Naive thymus-derived CD4-positive, alpha-beta T cell (primary cell): ENCODE results near the gene PLPPR5. TPM values are rescaled to one million over a fixed set of nuclear protein-coding genes. Genes with fewer than 3 reads are reported as not detected.

Experiments used
- ATAC-seq: fragments of 150-1000 bp; cut with Tn5 transposase; 2 replicates; pipeline ENCODE4 v1.10.0; 2021; ENCODE audit warnings: mild to moderate bottlenecking, moderate library complexity
- CTCF ChIA-PET: fragments of 350-600 bp; sonication (Branson Sonifier 250); formaldehyde crosslinking; loops from one replicate; lab custom pipeline; 2021; ENCODE audit warnings: antibody characterized with exemption; lab: Charles Lee
- POLR2A ChIA-PET: fragments of 350-600 bp; sonication (Branson Sonifier 250); formaldehyde crosslinking; loops from one replicate; lab custom pipeline; 2021; ENCODE audit warnings: antibody characterized with exemption, inconsistent platforms; lab: Charles Lee
- DNase-seq, 9 donors: peaks; one replicate each; pipeline versions ENCODE4 v3.0.0 to v3.0.0-alpha.2; 2020 to 2022; ENCODE audit warnings: mixed read lengths in 1 of 9
- H3K27ac ChIP-seq: one replicate; pipeline ENCODE4 v1.7.0; 2013; ENCODE audit warnings: mild to moderate bottlenecking, low read depth, low read length, moderate library complexity
- H3K27me3 ChIP-seq, 2 donors: one replicate each; pipeline ENCODE4 v1.7.0; 2013; ENCODE audit warnings: low read length in 2 of 2, mild to moderate bottlenecking in 2 of 2, moderate library complexity in 2 of 2; ENCODE audit not compliant: control insufficient read depth in 2 of 2, insufficient read depth in 2 of 2
- H3K36me3 ChIP-seq, 3 experiments: 1 replicate in 2 of 3; 2 replicates in 1 of 3; pipeline ENCODE4 v1.7.0; 2013; ENCODE audit warnings: low read length in 3 of 3, mild to moderate bottlenecking in 3 of 3, moderate library complexity in 1 of 3; ENCODE audit not compliant: insufficient read depth in 3 of 3, control insufficient read depth in 2 of 3
- H3K4me1 ChIP-seq, 2 donors: one replicate each; pipeline ENCODE4 v1.7.0; 2013; ENCODE audit warnings: low read length in 2 of 2, mild to moderate bottlenecking in 2 of 2, moderate library complexity in 1 of 2; ENCODE audit not compliant: control insufficient read depth in 2 of 2, insufficient read depth in 2 of 2
- H3K4me3 ChIP-seq: 2 replicates; pipeline ENCODE4 v1.7.0; 2013; ENCODE audit warnings: mild to moderate bottlenecking, low read length
- H3K9me3 ChIP-seq, 3 experiments: 1 replicate in 2 of 3; 2 replicates in 1 of 3; pipeline ENCODE4 v1.7.0; 2013; ENCODE audit warnings: low read length in 3 of 3; ENCODE audit not compliant: control insufficient read depth in 2 of 3
- H3K27ac Mint-ChIP-seq, 9 donors: one replicate each; pipeline ENCODE4 v1.8.0; 2020 to 2022; ENCODE audit warnings: mixed read lengths in 9 of 9, mild to moderate bottlenecking in 8 of 9, moderate library complexity in 5 of 9, inconsistent platforms in 2 of 9
- H3K27me3 Mint-ChIP-seq, 5 donors: one replicate each; pipeline ENCODE4 v1.8.0; 2021 to 2022; ENCODE audit warnings: mixed read lengths in 5 of 5, mild to moderate bottlenecking in 1 of 5
- H3K36me3 Mint-ChIP-seq, 5 donors: one replicate each; pipeline ENCODE4 v1.8.0; 2020 to 2022; ENCODE audit warnings: mixed read lengths in 5 of 5, mild to moderate bottlenecking in 3 of 5, inconsistent platforms in 1 of 5
- H3K4me1 Mint-ChIP-seq, 7 donors: one replicate each; pipeline ENCODE4 v1.8.0; 2020 to 2022; ENCODE audit warnings: mixed read lengths in 7 of 7, mild to moderate bottlenecking in 3 of 7, inconsistent platforms in 1 of 7
- H3K4me3 Mint-ChIP-seq, 10 donors: one replicate each; pipeline ENCODE4 v1.8.0; 2020 to 2022; ENCODE audit warnings: mild to moderate bottlenecking in 10 of 10, mixed read lengths in 10 of 10, moderate library complexity in 6 of 10, inconsistent platforms in 2 of 10
- H3K9me3 Mint-ChIP-seq, 11 donors: one replicate each; pipeline ENCODE4 v1.8.0; 2020 to 2022; ENCODE audit warnings: mixed read lengths in 11 of 11, mild to moderate bottlenecking in 4 of 11, inconsistent platforms in 1 of 11, moderate library complexity in 1 of 11
- intact Hi-C, 2 donors: fragments of 100-400 bp; cut with micrococcal nuclease; formaldehyde crosslinking; loops; one replicate each; pipeline ENCODE4 v1.15.1; 2023
- polyA plus RNA-seq, 2 donors: library from polyadenylated mRNA; unstranded; fragments of 300-500 nt; fragmentation: Illumina TruSeq; gene quantifications; one replicate each; pipeline ENCODE4 v1.2.3, GENCODE V29; 2021
- total RNA-seq, 6 experiments: library from RNA in 5 of 6; stranded (reverse) in 5 of 6; gene quantifications; 1 replicate in 5 of 6; 2 replicates in 1 of 6; pipeline ENCODE4 v1.2.3 and lab custom pipeline; 2021 to 2026

Gene PLPPR5
- total and polyA plus RNA-seq, 7 experiments from 2014 or later = not detected

GRCh38 chr1:98963064-98963758 is 41.5 kb downstream of the PLPPR5 start:
- Mint-ChIP-seq H3K4me1 (peaks cover 0 to 17% (median 9%) of the 10 kb centered on the region in 7 donors), H3K27me3 (peaks cover 0 to 18% (median 0%) of the 10 kb centered on the region in 5 donors), H3K9me3 (peaks cover 0 to 3% (median 0%) of the 10 kb centered on the region in 11 donors), H3K4me3 (no peak overlapping the region), H3K27ac (no peak overlapping the region), H3K36me3 (no peaks in the 10 kb centered on the region)
- Histone ChIP-seq H3K36me3 (no peaks in the 10 kb centered on the region), H3K27me3 (no peaks in the 10 kb centered on the region), H3K4me1 (no peaks in the 10 kb centered on the region), H3K27ac (no peak overlapping the region), H3K9me3 (no peaks in the 10 kb centered on the region), H3K4me3 (no peak overlapping the region)
- no peak for DNase-seq
- intact Hi-C loops = no loop called here
- POLR2A ChIA-PET = no interaction called here
- ATAC-seq = no peak
- CTCF ChIA-PET = interaction anchor here (0.5 kb wide), 1 partner anchor 1319 kb away, joined by 4 read pairs; no protein-coding TSS in a partner anchor

GRCh38 chr1:98962156-98962555 is 42.5 kb downstream of the PLPPR5 start:
- H3K36me3 Mint-ChIP-seq = no peaks in the 10 kb centered on the region
- intact Hi-C loops = no loop called here
- H3K4me1 Mint-ChIP-seq = peaks cover 0 to 19% (median 9%) of the 10 kb centered on the region in 7 donors
- no peak overlapping the region for H3K27ac Mint-ChIP-seq
- Histone ChIP-seq H3K4me3 (no peak overlapping the region), H3K4me1 (no peaks in the 10 kb centered on the region), H3K27me3 (no peaks in the 10 kb centered on the region), H3K36me3 (no peaks in the 10 kb centered on the region), H3K27ac (no peak overlapping the region), H3K9me3 (no peaks in the 10 kb centered on the region)
- DNase-seq (no peak), ATAC-seq (no peak)
- ChIA-PET CTCF (no interaction called here), POLR2A (no interaction called here)
- peaks cover 0 to 13% (median 0%) of the 10 kb centered on the region in 5 donors for H3K27me3 Mint-ChIP-seq
- no peak overlapping the region for H3K4me3 Mint-ChIP-seq
- peaks cover 0 to 3% (median 0%) of the 10 kb centered on the region in 11 donors for H3K9me3 Mint-ChIP-seq

GRCh38 chr1:98949621-98950020 is 55.0 kb downstream of the PLPPR5 start:
- ATAC-seq (no peak), DNase-seq (no peak)
- H3K27me3 Mint-ChIP-seq = no peaks in the 10 kb centered on the region
- H3K36me3 Mint-ChIP-seq = no peaks in the 10 kb centered on the region
- no peak overlapping the region for H3K27ac Mint-ChIP-seq
- H3K27ac ChIP-seq = no peak overlapping the region
- no peak overlapping the region for H3K4me3 ChIP-seq
- ChIA-PET CTCF (no interaction called here), POLR2A (no interaction called here)
- no peaks in the 10 kb centered on the region for H3K27me3 ChIP-seq
- H3K4me3 Mint-ChIP-seq = no peak overlapping the region
- H3K4me1 Mint-ChIP-seq = no peaks in the 10 kb centered on the region
- no peaks in the 10 kb centered on the region for H3K36me3 ChIP-seq
- H3K9me3 Mint-ChIP-seq = no peaks in the 10 kb centered on the region
- intact Hi-C loops = no loop called here
- no peaks in the 10 kb centered on the region for H3K4me1 ChIP-seq
- H3K9me3 ChIP-seq = no peaks in the 10 kb centered on the region

GRCh38 chr1:98949166-98949565 is 55.5 kb downstream of the PLPPR5 start:
- H3K4me3 Mint-ChIP-seq = no peak overlapping the region
- Histone ChIP-seq H3K9me3 (no peaks in the 10 kb centered on the region), H3K36me3 (no peaks in the 10 kb centered on the region), H3K4me1 (no peaks in the 10 kb centered on the region), H3K4me3 (no peak overlapping the region), H3K27me3 (no peaks in the 10 kb centered on the region), H3K27ac (no peak overlapping the region)
- H3K36me3 Mint-ChIP-seq = no peaks in the 10 kb centered on the region
- H3K4me1 Mint-ChIP-seq = no peaks in the 10 kb centered on the region
- ATAC-seq = no peak
- ChIA-PET POLR2A (no interaction called here), CTCF (no interaction called here)
- H3K27me3 Mint-ChIP-seq = no peaks in the 10 kb centered on the region
- no peak overlapping the region for H3K27ac Mint-ChIP-seq
- no peak for DNase-seq
- intact Hi-C loops = no loop called here
- H3K9me3 Mint-ChIP-seq = no peaks in the 10 kb centered on the region

GRCh38 chr1:98947071-98947470 is 57.6 kb downstream of the PLPPR5 start:
- H3K27me3 Mint-ChIP-seq = no peaks in the 10 kb centered on the region
- CTCF ChIA-PET = no interaction called here

GRCh38 chr1:98940722-98941079 is 64.0 kb downstream of the PLPPR5 start:
- CTCF ChIA-PET = interaction anchor here (0.7 to 1.4 kb wide), 4 partner anchors 141 to 190 kb away, joined by 3 to 10 read pairs (median 4); no protein-coding TSS in a partner anchor
- no peaks in the 10 kb centered on the region for H3K27me3 Mint-ChIP-seq
- ATAC-seq = no peak

More at GRCh38 chr1:98947071-98947470, 57.6 kb downstream of the PLPPR5 start:
- Histone ChIP-seq H3K9me3 (no peaks in the 10 kb centered on the region), H3K4me1 (no peaks in the 10 kb centered on the region), H3K36me3 (no peaks in the 10 kb centered on the region), H3K4me3 (no peak overlapping the region), H3K27me3 (no peaks in the 10 kb centered on the region), H3K27ac (no peak overlapping the region)
- intact Hi-C loops = no loop called here
- H3K4me3 Mint-ChIP-seq = no peak overlapping the region
- no peaks in the 10 kb centered on the region for H3K9me3 Mint-ChIP-seq
- DNase-seq = no peak
- ATAC-seq = no peak
- H3K36me3 Mint-ChIP-seq = no peaks in the 10 kb centered on the region
- H3K4me1 Mint-ChIP-seq = no peaks in the 10 kb centered on the region
- POLR2A ChIA-PET = no interaction called here
- no peak overlapping the region for H3K27ac Mint-ChIP-seq

More at GRCh38 chr1:98940722-98941079, 64.0 kb downstream of the PLPPR5 start:
- H3K9me3 ChIP-seq = no peaks in the 10 kb centered on the region
- H3K4me1 ChIP-seq = no peaks in the 10 kb centered on the region
- no peak overlapping the region for H3K4me3 Mint-ChIP-seq
- H3K27ac ChIP-seq = no peak overlapping the region
- POLR2A ChIA-PET = no interaction called here
- no peak for DNase-seq
- no peaks in the 10 kb centered on the region for H3K9me3 Mint-ChIP-seq
- H3K27me3 ChIP-seq = no peaks in the 10 kb centered on the region
- H3K27ac Mint-ChIP-seq = no peak overlapping the region
- no peak overlapping the region for H3K4me3 ChIP-seq
- no peaks in the 10 kb centered on the region for H3K36me3 ChIP-seq
- peaks cover 0 to 5% (median 2%) of the 10 kb centered on the region in 7 donors for H3K4me1 Mint-ChIP-seq
- no peaks in the 10 kb centered on the region for H3K36me3 Mint-ChIP-seq
- intact Hi-C loops = loop anchor here (1.0 to 5.0 kb wide), 3 partner anchors 146 to 191 kb away; no protein-coding TSS in a partner anchor
